ENCODE measurements around the gene SLC17A7.

- TF ChIP-seq ZNF274 (IDR thresholded peaks at IDR 0.05; ENCODE audit: low read depth, low read length), result no peak
- no peak for TF ChIP-seq SUZ12 (IDR thresholded peaks at IDR 0.05; ENCODE audit: extremely low read depth, insufficient read depth, insufficient read length)
Observed at GRCh38 chr19:49403404-49404187, 37.7 kb downstream of the SLC17A7 start.

All from NT2/D1 (cell line).